ENCODE data around the gene DIDO1.

- TF ChIP-seq CTCF (IDR thresholded peaks at IDR 0.05; ENCODE audit: low read length): no peak
- TF ChIP-seq EZH2 (optimal IDR thresholded peaks at IDR 0.05; ENCODE audit: low read depth, low read length): no peak
- TF ChIP-seq EZH2phosphoT487 (IDR thresholded peaks at IDR 0.05; ENCODE audit: low read length): no peak
These were observed 16.0 kb downstream of the DIDO1 start for GRCh38 chr20:62910217-62910766.
